Measurements from ENCODE around the gene AK3.
"Not testable (repeated sequence)": the region's sequence is repeated elsewhere in the genome, so short reads cannot be mapped to it uniquely, and the experiment has no call there.

The AK3 gene

DNA sequence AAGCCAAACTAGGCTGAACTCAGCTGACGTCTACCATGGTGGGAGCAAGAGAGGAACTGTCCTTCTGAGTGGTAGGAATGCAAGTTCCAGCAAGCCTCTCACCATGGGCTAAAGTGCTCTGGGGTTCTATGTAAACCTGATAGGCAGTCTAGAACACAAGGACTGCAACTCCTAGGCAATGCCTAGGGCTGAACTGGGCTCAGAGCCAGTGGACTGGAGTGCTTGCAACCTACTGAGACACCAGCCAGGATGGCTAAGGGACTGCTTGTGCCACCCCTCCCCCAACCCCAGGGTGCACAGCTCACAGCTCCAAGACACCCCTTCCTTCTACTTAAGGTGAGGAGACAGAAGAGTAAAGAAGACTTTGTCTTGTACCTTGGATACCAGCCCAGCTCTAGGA, 39.6 kb upstream of the AK3 start:
- H3K4me3 ChIP-seq (ENCODE audit: low read depth, low read length): no peak overlapping the region
- no peak for TF ChIP-seq CTCF (IDR thresholded peaks at IDR 0.05; ENCODE audit: insufficient read depth, low read depth, low read length, missing control alignments)
- DNase-seq (ENCODE audit: low read depth): no peak

- not testable (repeated sequence) for DNase-seq (ENCODE audit: low read depth); H3K4me3 ChIP-seq (ENCODE audit: low read depth, low read length)
Measured at GRCh38 chr9:4774958-4775357, 34.0 kb upstream of the AK3 start.

DNA sequence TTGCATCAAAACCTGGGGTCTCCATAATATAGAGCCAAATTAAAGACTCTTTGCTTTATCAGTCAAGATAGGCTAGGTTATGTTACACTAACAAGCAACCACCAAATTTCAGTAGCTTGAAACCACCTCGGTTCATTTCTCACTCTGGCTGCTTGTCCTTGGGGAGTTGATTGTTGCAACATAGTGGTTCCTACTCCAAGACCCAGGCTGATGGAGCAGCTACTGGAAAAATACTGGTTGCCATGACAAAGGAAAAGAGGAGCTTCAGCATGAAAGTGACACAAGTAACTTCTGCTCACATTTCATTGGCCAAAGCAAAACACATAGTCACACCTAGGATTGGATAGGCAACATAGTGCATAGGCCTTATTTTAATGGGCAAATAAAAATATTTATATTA, 33.2 kb upstream of the AK3 start:
- DNase-seq (ENCODE audit: low read depth): no peak
- TF ChIP-seq CTCF (IDR thresholded peaks at IDR 0.05; ENCODE audit: insufficient read depth, low read depth, low read length, missing control alignments): no peak
- no peak overlapping the region for H3K4me3 ChIP-seq (ENCODE audit: low read depth, low read length)

- TF ChIP-seq CTCF (IDR thresholded peaks at IDR 0.05; ENCODE audit: insufficient read depth, low read depth, low read length, missing control alignments): no peak
- no peak for DNase-seq (ENCODE audit: low read depth)
- H3K4me3 ChIP-seq (ENCODE audit: low read depth, low read length): no peak overlapping the region
Measured at GRCh38 chr9:4771788-4772187, 30.8 kb upstream of the AK3 start.

- no peak for TF ChIP-seq CTCF (IDR thresholded peaks at IDR 0.05; ENCODE audit: insufficient read depth, low read depth, low read length, missing control alignments)
- no peak overlapping the region for H3K4me3 ChIP-seq (ENCODE audit: low read depth, low read length)
- DNase-seq (ENCODE audit: low read depth): peak; percentile 35
Measured at GRCh38 chr9:4769321-4770080, 28.5 kb upstream of the AK3 start.

- no peak for DNase-seq (ENCODE audit: low read depth)
- no peak overlapping the region for H3K4me3 ChIP-seq (ENCODE audit: low read depth, low read length)
- TF ChIP-seq CTCF (IDR thresholded peaks at IDR 0.05; ENCODE audit: insufficient read depth, low read depth, low read length, missing control alignments): no peak
Measured at GRCh38 chr9:4768681-4769080, 27.7 kb upstream of the AK3 start.

DNA sequence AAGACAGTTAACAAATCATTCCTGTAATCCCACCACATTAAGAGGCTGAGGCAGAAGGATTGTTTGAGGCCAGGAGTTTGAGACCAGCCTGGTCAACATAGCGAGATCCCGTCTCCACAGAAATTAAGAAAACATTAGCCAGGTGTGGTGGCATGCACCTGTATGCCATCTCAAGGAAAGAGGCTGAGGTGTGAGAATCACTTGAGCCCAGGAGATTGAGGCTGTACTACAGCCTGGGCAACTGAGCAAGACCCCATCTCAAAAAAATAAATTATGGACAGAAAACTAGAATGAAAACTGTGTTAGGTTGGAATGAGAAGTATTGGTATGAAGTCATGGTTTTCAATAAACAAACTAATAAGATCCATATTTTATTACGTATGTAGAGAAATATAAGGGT, 23.0 kb upstream of the AK3 start:
- no peak for DNase-seq (ENCODE audit: low read depth)
- no peak overlapping the region for H3K4me3 ChIP-seq (ENCODE audit: low read depth, low read length)
- TF ChIP-seq CTCF (IDR thresholded peaks at IDR 0.05; ENCODE audit: insufficient read depth, low read depth, low read length, missing control alignments): no peak

All from GM12865 (cell line).